Aorta (tissue), 5 donors: ENCODE data around the gene FBXO10. TPM values are rescaled to one million over a fixed set of nuclear protein-coding genes. Genes with fewer than 3 reads are reported as not detected.
"Not testable (repeated sequence)": the region's sequence is repeated elsewhere in the genome, so short reads cannot be mapped to it uniquely, and the experiment has no call there.

Source experiments
- ATAC-seq: fragments of 200-7000 bp; cut with Tn5 transposase; one replicate; pipeline ENCODE4 v1.9.1; 2022; ENCODE audit warnings: moderate library complexity; ENCODE audit not compliant: low FRiP score
- DNase-seq, 2 donors: peaks; one replicate each; pipeline ENCODE4 v3.0.0-alpha.2; 2020
- H3K27ac ChIP-seq, 2 donors: one replicate each; pipeline ENCODE4 v1.5.1; 2013; ENCODE audit warnings: low read length in 2 of 2, mild to moderate bottlenecking in 2 of 2, moderate library complexity in 2 of 2, control low read depth in 1 of 2, inconsistent platforms in 1 of 2, low read depth in 1 of 2
- H3K27me3 ChIP-seq, 2 donors: one replicate each; pipeline ENCODE4 v1.6.1; 2013; ENCODE audit warnings: control low read depth in 1 of 2, low read length in 1 of 2, mild to moderate bottlenecking in 1 of 2, moderate library complexity in 1 of 2; ENCODE audit not compliant: insufficient read depth in 2 of 2, control insufficient read depth in 1 of 2
- H3K36me3 ChIP-seq, 2 donors: one replicate each; pipeline ENCODE4 v1.6.1; 2013; ENCODE audit warnings: control low read depth in 1 of 2, low read length in 1 of 2, mild to moderate bottlenecking in 1 of 2; ENCODE audit not compliant: insufficient read depth in 2 of 2, control insufficient read depth in 1 of 2
- H3K4me1 ChIP-seq, 2 donors: one replicate each; pipeline ENCODE4 v1.6.1; 2013; ENCODE audit warnings: low read length in 2 of 2, control low read depth in 1 of 2, mild to moderate bottlenecking in 1 of 2, moderate library complexity in 1 of 2; ENCODE audit not compliant: insufficient read depth in 2 of 2, control insufficient read depth in 1 of 2
- H3K4me3 ChIP-seq, 2 donors: one replicate each; pipeline ENCODE4 v1.5.1; 2013; ENCODE audit warnings: low read length in 2 of 2, control low read depth in 1 of 2, mild to moderate bottlenecking in 1 of 2
- H3K9me3 ChIP-seq: one replicate; pipeline ENCODE4 v1.6.1; 2013; ENCODE audit warnings: mild to moderate bottlenecking, low read length; ENCODE audit not compliant: control insufficient read depth
- WGBS, 2 donors: extraction: QIAGEN DNeasy Blood & Tissue Kit; methylation state at CpG; one replicate each; pipeline ENCODE4 v1.1.7; 2013; 5-methylcytosine and 5-hydroxymethylcytosine counted together
- intact Hi-C, 2 donors: fragments of 100-400 bp; cut with DNase I; formaldehyde crosslinking; loops; one replicate each; pipeline versions ENCODE4 v1.14.2 to v1.15.0; 2022
- polyA plus RNA-seq, 2 donors: library from polyadenylated mRNA; stranded (reverse); fragments of 200-250 nt; gene quantifications; one replicate each; pipeline ENCODE4 v1.2.3, GENCODE V29; 2013
- total RNA-seq, 2 donors: library from RNA; stranded (reverse); fragmentation: NEBNext Ultra II Directional; extraction: Animal tissue kit (Norgen Biotek cat#: 25700); gene quantifications; one replicate each; pipeline ENCODE4 v1.2.1, GENCODE V29; 2021
- donor health status: healthy with polysubstance abuse.
- donor health status: Bipolar disorder and iron deficiency.
- donor health status: DM: no; HTN: no; CAD: no.
- donor health status: DM: no; HTN: no; CAD: no.
- donor health status: DM: yes; HTN: yes; CAD: no.

Gene FBXO10
- total and polyA plus RNA-seq, 4 donors = 0.38 to 7.8 (median 6.8) TPM

DNA sequence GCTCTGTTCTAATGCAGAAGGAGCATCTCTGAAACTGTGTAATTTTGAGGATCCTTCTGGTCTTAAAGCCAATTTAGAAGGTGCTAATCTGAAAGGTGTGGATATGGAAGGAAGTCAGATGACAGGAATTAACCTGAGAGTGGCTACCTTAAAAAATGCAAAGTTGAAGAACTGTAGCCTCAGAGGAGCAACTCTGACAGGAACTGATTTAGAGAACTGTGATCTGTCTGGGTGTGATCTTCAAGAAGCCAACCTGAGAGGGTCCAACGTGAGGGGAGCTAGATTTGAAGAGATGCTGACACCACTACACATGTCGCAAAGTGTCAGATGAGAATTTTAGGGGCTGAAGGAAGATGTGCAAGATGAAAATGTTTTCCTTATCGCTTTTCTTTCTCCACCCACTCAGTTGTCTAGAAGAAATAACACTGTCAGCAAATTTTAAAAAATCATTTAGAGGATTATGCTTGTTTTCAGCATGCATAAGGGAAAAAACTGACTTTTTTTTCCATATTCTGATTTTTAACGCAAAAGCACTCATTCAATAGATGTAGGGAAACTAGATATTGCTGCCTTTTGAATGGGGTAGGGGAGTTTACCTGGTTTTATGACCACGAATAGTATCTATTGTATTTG lies 98.1 kb downstream of the FBXO10 start:
- not testable (repeated sequence) for H3K9me3 ChIP-seq, ATAC-seq
- WGBS, 2 donors = 66 to 68% methylated on average over 5 of the region's 5 CpGs

GRCh38 chr9:37477443-37477842 lies 98.7 kb downstream of the FBXO10 start:
- H3K27ac ChIP-seq, ATAC-seq, H3K4me3 ChIP-seq, intact Hi-C loops, H3K27me3 ChIP-seq, H3K36me3 ChIP-seq, H3K9me3 ChIP-seq, DNase-seq, H3K4me1 ChIP-seq: not testable (repeated sequence)
- 86 to 90% methylated on average over 4 of the region's 4 CpGs for WGBS, 2 donors

More for the DNA sequence above, 98.1 kb downstream of the FBXO10 start:
- H3K4me1 ChIP-seq, H3K27ac ChIP-seq, DNase-seq, H3K36me3 ChIP-seq, H3K4me3 ChIP-seq, intact Hi-C loops, H3K27me3 ChIP-seq: not testable (repeated sequence)

DNA sequence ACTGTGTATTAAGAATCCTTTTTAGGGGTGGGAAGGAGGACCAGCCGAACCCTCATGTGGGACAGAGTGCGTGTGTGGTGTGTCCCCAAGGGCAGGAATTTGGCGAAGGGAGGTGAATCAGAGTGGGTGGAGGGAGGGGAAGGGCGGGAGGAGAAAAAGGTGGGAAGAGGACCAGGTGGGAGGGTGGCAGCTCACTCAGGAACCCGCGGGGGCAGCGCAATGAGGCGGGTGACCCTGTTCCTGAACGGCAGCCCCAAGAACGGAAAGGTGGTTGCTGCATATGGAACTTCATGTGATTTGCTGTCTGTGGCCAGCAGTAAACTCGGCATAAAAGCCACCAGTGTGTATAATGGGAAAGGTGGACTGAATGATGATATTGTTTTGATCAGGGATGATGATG lies 99.2 kb downstream of the FBXO10 start:
- no peak for ATAC-seq
- no peak overlapping the region for H3K27ac ChIP-seq
- no peaks in the 10 kb centered on the region for H3K4me1 ChIP-seq
- H3K36me3 ChIP-seq = no peaks in the 10 kb centered on the region
- H3K9me3 ChIP-seq = no peaks in the 10 kb centered on the region
- intact Hi-C loops = no loop called here
- no peak for DNase-seq
- no peak overlapping the region for H3K4me3 ChIP-seq
- WGBS, 2 donors = 75 to 77% methylated on average over 11 of the region's 11 CpGs
- H3K27me3 ChIP-seq = no peaks in the 10 kb centered on the region

DNA sequence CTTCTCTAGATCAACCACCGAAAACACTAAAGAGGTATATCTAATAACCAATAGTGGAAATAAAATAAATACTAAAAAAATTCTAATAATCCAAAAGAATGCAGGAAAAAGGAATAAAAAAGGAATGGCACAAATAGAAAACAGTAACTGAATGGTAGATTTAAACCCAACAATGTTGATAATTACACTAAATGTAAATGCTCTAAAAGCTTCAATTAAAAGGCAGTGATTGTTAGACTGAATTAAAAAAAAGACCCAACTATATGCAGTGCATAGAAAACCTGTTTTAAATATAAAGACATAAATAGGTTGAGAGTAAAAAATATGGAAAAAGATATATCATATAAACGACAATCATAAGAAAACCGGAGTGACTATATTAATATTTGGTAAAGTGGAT lies 101.7 kb downstream of the FBXO10 start:
- Histone ChIP-seq H3K36me3 (no peaks in the 10 kb centered on the region), H3K4me1 (no peaks in the 10 kb centered on the region), H3K27ac (no peak overlapping the region), H3K27me3 (no peaks in the 10 kb centered on the region), H3K4me3 (no peak overlapping the region), H3K9me3 (no peaks in the 10 kb centered on the region)
- DNase-seq = no peak
- no peak for ATAC-seq
- WGBS, 2 donors = 94 to 96% methylated on average over 3 of the region's 3 CpGs
- intact Hi-C loops = no loop called here

DNA sequence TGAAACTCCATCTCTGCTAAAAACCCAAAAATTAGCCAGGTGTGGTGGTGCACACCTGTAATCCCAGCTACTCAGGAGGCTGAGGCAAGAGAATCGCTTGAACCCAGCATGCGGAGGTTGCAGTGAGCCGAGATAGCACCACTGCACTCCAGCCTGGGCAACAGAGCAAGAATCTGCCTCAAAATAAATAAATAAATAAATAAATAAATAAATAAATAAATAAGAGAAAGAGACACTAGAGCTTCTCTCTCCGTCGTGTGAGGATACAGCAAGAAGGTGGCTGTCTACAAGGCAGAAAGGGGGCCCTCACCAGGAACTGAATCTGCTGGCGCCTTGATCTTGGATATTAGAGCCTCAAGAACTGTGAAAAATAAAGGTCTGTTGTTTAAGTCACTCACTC lies 102.2 kb downstream of the FBXO10 start:
- WGBS, 2 donors = 61 to 63% methylated on average over 6 of the region's 6 CpGs
- H3K27ac ChIP-seq, intact Hi-C loops, H3K27me3 ChIP-seq, H3K4me3 ChIP-seq, H3K4me1 ChIP-seq, H3K9me3 ChIP-seq, DNase-seq, ATAC-seq, H3K36me3 ChIP-seq: not testable (repeated sequence)

- intact Hi-C loops = no loop called here
- peak overlapping the region in 1 of 2 donors; percentile 21 for H3K4me3 ChIP-seq
- H3K27me3 ChIP-seq = no peaks in the 10 kb centered on the region
- peak; percentile 74 for ATAC-seq
- H3K36me3 ChIP-seq = no peaks in the 10 kb centered on the region
- H3K27ac ChIP-seq = peak overlapping the region; percentile 82 to 90
- no peaks in the 10 kb centered on the region for H3K9me3 ChIP-seq
- no peaks in the 10 kb centered on the region for H3K4me1 ChIP-seq
- DNase-seq = no peak
- WGBS, 2 donors = 12 to 15% methylated on average over 7 of the region's 7 CpGs
Observed at GRCh38 chr9:37471942-37472684, 104.1 kb downstream of the FBXO10 start.

GRCh38 chr9:37468620-37469019 lies 107.6 kb downstream of the FBXO10 start:
- Histone ChIP-seq H3K4me1 (peaks cover 0 to 4% of the 10 kb centered on the region in 2 donors), H3K27me3 (no peaks in the 10 kb centered on the region), H3K27ac (no peak overlapping the region), H3K9me3 (no peaks in the 10 kb centered on the region), H3K36me3 (no peaks in the 10 kb centered on the region), H3K4me3 (no peak overlapping the region)
- 97 to 100% methylated on average over 6 of the region's 6 CpGs for WGBS, 2 donors
- intact Hi-C loops = loop anchor here in 1 of 2 donors (5.0 kb wide), 1 partner anchor 109 kb away; the partner anchor contains the start of gene FBXO10
- DNase-seq (no peak), ATAC-seq (no peak)

GRCh38 chr9:37467530-37467929 lies 108.7 kb downstream of the FBXO10 start:
- not testable (repeated sequence) for H3K27me3 ChIP-seq, H3K9me3 ChIP-seq, DNase-seq, H3K36me3 ChIP-seq, ATAC-seq, H3K4me3 ChIP-seq, H3K4me1 ChIP-seq, H3K27ac ChIP-seq
- WGBS, 2 donors = 95 to 96% methylated on average over 17 of the region's 17 CpGs
- intact Hi-C loops = loop anchor here in 1 of 2 donors (5.0 kb wide), 1 partner anchor 110 kb away; the partner anchor contains the start of gene FBXO10
